Ovary (tissue), 9 donors: ENCODE results near the gene RAB27A. TPM values are rescaled to one million over a fixed set of nuclear protein-coding genes. Genes with fewer than 3 reads are reported as not detected.
A peak's percentile ranks its signal among the peaks of the same experiment; 100 is the strongest.
"Not testable (repeated sequence)": the region's sequence is repeated elsewhere in the genome, so short reads cannot be mapped to it uniquely, and the experiment has no call there.

ENCODE experiments used
- DNase-seq, 5 donors: peaks; one replicate each; pipeline ENCODE4 v3.0.0-alpha.2; 2019 to 2020
- H3K27ac ChIP-seq, 2 donors: fragments of 200-600 bp; one replicate each; pipeline versions ENCODE4 v1.5.1 to v1.8.0; 2019 to 2022
- H3K27me3 ChIP-seq: fragments of 200-600 bp; one replicate; pipeline ENCODE4 v1.8.0; 2022
- H3K36me3 ChIP-seq: fragments of 200-600 bp; sonication (generic); one replicate; pipeline ENCODE4 v1.5.1; 2019
- H3K4me1 ChIP-seq: one replicate; pipeline ENCODE4 v1.8.1; 2013; ENCODE audit warnings: mild to moderate bottlenecking, moderate library complexity; ENCODE audit not compliant: insufficient read depth
- H3K4me3 ChIP-seq: fragments of 200-600 bp; sonication (generic); one replicate; pipeline ENCODE4 v1.5.1; 2017
- H3K9me3 ChIP-seq, 2 donors: fragments of 200-600 bp in 1 of 2; sonication (generic) in 1 of 2; one replicate each; pipeline versions ENCODE4 v1.5.1 to v1.8.1; 2013 to 2019; ENCODE audit warnings: mild to moderate bottlenecking in 1 of 2, moderate library complexity in 1 of 2
- EP300 ChIP-seq: sonication (generic); formaldehyde crosslinking; IDR thresholded peaks from one replicate; pipeline ENCODE4 v1.6.1; 2017; ENCODE audit warnings: antibody characterized with exemption
- POLR2A ChIP-seq: fragments of 450-650 bp; IDR thresholded peaks from one replicate; pipeline ENCODE4 v1.6.1; 2017; ENCODE audit warnings: antibody characterized with exemption, mild to moderate bottlenecking, moderate library complexity
- WGBS, 3 donors: extraction: QIAGEN DNeasy Blood & Tissue Kit in 1 of 3; methylation state at CpG; one replicate each; pipeline versions ENCODE4 v1.1.5 to v1.1.7; 2013 to 2017; 5-methylcytosine and 5-hydroxymethylcytosine counted together
- intact Hi-C, 4 donors: fragments of 100-400 bp; cut with DNase I; formaldehyde crosslinking; loops; one replicate each; pipeline versions ENCODE4 v1.11.0 to v1.15.1; 2022 to 2023
- polyA plus RNA-seq, 2 donors: library from polyadenylated mRNA; stranded (reverse); fragments of 200-250 nt in 1 of 2; fragments of 350-450 nt in 1 of 2; fragmentation: Illumina TruSeq in 1 of 2; extraction: RNeasy Lipid Tissue Mini Kit (QIAGEN cat#74804) in 1 of 2; gene quantifications; one replicate each; pipeline ENCODE4 v1.2.3, GENCODE V29; 2013 to 2014
- total RNA-seq, 7 donors: library from RNA; depleted of rRNA in 2 of 7; stranded (reverse); fragments of >200 nt in 2 of 7; fragmentation: NEBNext Ultra II Directional in 3 of 7; extraction: Animal tissue kit (Norgen Biotek cat#: 25700) in 3 of 7; gene quantifications; one replicate each; pipeline versions ENCODE4 v1.1.0 to v1.2.4, GENCODE V29; 2016 to 2023
- TF ChIP-seq, protein P1 (sequence below), 3 donors: fragments of 450-650 bp in 2 of 3; fragments of 200-600 bp in 1 of 3; IDR thresholded peaks; one replicate each; pipeline versions ENCODE4 v1.5.1 to v1.8.0; 2016 to 2022; ENCODE audit warnings: antibody characterized with exemption in 3 of 3, mild to moderate bottlenecking in 1 of 3
- donor health status: DM: no; HTN: no; CAD: no; lungs with moderate emphysema.
- donor health status: DM: no; HTN: no; CAD: no.
- donor health status: Bipolar disorder and iron deficiency.
- donor health status: DM: yes; HTN: yes; CAD: no.
- donor health status: DM: no; HTN: no; CAD: no.
- donor health status: DM: yes; HTN: yes; CAD: no.

The RAB27A gene
- total and polyA plus RNA-seq, 9 donors = 5.8 to 38.0 (median 12.1) TPM

DNA sequence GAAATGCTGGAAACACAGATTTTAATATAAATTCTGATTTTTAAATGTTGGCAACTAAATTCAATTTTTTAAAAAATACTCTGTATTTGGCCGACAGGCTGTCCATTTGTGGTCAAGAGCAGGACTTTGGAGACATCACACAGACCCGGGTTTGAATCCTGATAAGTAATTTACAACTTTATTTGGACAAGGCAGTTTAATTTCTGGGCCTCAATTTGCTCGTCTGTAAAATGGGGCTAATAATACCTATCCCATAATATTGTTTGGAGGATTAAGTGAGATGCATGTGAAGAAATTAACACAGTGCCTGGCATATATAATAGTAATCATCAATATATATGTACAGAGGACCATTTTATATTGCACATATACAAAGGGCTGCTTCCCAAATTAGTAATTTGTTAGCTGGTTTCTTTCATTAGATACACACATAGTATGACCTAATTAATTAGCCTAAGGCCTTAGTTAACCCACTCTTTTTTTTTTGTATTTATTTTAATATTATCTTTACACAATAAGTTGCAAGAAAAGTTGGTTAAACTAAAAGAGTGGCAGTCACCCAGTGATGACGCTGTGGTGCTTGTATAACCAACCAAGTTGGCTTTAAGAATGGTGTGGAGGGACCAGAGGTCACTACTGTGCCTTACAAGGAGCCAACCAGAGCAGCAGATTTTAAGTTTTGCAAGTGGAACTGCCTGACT is 30.1 kb upstream of the RAB27A start:
- Histone ChIP-seq H3K9me3 (no peaks in the 10 kb centered on the region), H3K27me3 (no peaks in the 10 kb centered on the region), H3K4me3 (peak overlapping the region; percentile 56), H3K27ac (no peak overlapping the region), H3K4me1 (peaks cover 4% of the 10 kb centered on the region), H3K36me3 (no peaks in the 10 kb centered on the region)
- peak in 1 of 5 donors; percentile 22 for DNase-seq
- intact Hi-C loops = no loop called here
- 28 to 39% (median 31%) methylated on average over 4 of the region's 4 CpGs for WGBS, 3 donors
- no peak for TF ChIP-seq EP300
- TF ChIP-seq POLR2A = no peak
- TF ChIP-seq, protein P1, sequence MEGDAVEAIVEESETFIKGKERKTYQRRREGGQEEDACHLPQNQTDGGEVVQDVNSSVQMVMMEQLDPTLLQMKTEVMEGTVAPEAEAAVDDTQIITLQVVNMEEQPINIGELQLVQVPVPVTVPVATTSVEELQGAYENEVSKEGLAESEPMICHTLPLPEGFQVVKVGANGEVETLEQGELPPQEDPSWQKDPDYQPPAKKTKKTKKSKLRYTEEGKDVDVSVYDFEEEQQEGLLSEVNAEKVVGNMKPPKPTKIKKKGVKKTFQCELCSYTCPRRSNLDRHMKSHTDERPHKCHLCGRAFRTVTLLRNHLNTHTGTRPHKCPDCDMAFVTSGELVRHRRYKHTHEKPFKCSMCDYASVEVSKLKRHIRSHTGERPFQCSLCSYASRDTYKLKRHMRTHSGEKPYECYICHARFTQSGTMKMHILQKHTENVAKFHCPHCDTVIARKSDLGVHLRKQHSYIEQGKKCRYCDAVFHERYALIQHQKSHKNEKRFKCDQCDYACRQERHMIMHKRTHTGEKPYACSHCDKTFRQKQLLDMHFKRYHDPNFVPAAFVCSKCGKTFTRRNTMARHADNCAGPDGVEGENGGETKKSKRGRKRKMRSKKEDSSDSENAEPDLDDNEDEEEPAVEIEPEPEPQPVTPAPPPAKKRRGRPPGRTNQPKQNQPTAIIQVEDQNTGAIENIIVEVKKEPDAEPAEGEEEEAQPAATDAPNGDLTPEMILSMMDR (IDR thresholded peaks at IDR 0.05) = no peak

DNA sequence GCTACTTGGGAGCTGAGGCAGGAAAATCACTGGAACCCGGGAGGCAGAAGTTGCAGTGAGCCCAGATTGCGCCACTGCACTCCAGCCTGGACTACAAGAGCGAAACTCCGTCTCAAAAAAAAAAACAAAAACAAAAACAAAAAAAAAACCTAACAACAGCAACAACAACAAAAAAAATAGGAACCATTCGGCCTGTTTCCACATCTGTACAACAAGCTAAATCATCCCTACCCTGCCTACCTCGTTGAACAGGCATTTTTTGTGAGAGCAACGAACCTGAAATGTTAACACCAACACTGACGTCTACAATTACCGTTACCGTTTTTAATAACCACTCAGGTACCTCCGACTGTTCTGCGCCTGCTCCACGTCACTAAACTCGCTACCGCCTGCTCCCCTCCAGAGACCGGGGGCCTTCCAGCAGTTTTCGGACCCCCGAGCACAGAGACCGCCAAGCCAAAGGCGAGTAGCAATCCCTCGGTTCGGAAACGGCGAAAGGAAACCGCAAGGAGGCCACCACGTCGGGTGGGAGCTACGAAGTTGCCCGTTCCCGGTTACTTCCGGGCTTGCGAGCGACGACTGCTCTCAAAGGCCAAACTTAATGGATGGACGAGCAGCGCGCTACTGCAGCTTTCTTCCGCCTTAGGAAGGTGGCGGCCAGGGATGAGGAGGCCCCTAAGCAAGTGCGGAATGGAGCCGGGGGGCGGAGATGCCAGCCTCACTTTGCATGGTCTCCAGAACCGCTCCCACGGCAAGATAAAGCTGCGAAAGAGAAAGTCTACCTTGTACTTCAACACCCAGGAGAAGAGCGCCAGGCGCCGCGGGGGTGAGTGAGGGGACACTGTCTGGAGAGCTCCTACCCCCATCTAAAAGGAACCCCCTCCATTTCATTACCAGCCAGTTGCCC is 29.2 kb upstream of the RAB27A start, which contains the start of the genes PIGB and PIGBOS1:
TSS of gene PIGB (plus strand) at position 635 of the 907 bp plus-strand sequence. CDS start at position 664, 29 bp downstream.
TSS of gene PIGBOS1 (minus strand) at position 536 of the 907 bp plus-strand sequence. CDS start 1,331 bp downstream, outside the sequence.
- WGBS, 3 donors = 0 to 1% (median 1%) methylated on average over 49 of the region's 49 CpGs
- Histone ChIP-seq H3K4me3 (peak within 1 kb of the TSS; percentile 56), H3K4me1 (peaks cover 4% of the 10 kb centered on the region), H3K27me3 (no peaks in the 10 kb centered on the region), H3K9me3 (no peaks in the 10 kb centered on the region), H3K27ac (peak within 1 kb of the TSS; percentile 9 to 54), H3K36me3 (no peaks in the 10 kb centered on the region)
- intact Hi-C loops = no loop called here
- TF ChIP-seq POLR2A (peak; percentile 50), EP300 (no peak)
- TF ChIP-seq, protein P1 (IDR thresholded peaks at IDR 0.05) = peak in 1 of 3 donors; percentile 42
- peak; percentile 80 to 87 (median 81) for DNase-seq

DNA sequence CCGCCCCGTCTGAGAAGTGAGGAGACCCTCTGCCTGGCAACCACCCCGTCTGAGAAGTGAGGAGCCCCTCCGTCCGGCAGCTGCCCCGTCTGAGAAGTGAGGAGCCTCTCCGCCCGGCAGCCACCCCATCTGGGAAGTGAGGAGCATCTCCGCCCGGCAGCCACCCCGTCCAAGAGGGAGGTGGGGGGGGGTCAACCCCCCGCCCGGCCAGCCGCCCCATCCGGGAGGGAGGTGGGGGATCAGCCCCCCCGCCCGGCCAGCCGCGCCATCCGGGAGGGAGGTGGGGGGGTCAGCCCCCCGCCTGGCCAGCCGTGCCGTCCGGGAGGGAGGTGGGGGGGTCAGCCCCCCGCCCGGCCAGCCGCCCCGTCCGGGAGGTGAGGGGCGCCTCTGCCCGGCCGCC is 13.2 kb upstream of the RAB27A start:
- H3K4me1 ChIP-seq, DNase-seq, H3K27me3 ChIP-seq, H3K9me3 ChIP-seq, intact Hi-C loops, H3K36me3 ChIP-seq, H3K4me3 ChIP-seq, H3K27ac ChIP-seq: not testable (repeated sequence)
- 89 to 93% methylated on average over 8 to 10 of the region's 32 CpGs; no CpG with 5 or more reads in 1 of the 3 donors for WGBS, 3 donors

DNA sequence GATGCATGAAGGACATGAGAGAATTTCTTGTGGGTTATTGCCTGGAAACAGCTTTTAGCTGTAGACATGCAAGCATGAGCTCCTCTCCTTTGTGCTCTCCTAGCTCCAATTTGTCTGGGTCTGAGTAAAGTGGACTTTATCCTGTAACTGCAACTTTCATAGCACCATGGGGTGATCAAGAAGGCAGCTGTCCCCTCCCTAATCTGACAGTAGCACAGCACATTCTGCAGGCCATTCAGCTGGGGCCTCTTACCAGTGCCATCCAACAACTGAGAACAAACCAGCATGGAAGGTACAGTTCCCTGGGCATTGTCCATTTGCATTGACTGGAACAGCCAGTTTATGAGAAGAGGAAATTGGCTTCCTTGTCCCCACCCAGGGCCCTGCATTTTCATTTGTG is 7.7 kb upstream of the RAB27A start:
- Histone ChIP-seq H3K27ac (no peak overlapping the region), H3K4me3 (no peak overlapping the region), H3K4me1 (no peaks in the 10 kb centered on the region), H3K27me3 (no peaks in the 10 kb centered on the region), H3K36me3 (no peaks in the 10 kb centered on the region), H3K9me3 (no peaks in the 10 kb centered on the region)
- no peak for TF ChIP-seq EP300
- DNase-seq = no peak
- intact Hi-C loops = no loop called here

DNA sequence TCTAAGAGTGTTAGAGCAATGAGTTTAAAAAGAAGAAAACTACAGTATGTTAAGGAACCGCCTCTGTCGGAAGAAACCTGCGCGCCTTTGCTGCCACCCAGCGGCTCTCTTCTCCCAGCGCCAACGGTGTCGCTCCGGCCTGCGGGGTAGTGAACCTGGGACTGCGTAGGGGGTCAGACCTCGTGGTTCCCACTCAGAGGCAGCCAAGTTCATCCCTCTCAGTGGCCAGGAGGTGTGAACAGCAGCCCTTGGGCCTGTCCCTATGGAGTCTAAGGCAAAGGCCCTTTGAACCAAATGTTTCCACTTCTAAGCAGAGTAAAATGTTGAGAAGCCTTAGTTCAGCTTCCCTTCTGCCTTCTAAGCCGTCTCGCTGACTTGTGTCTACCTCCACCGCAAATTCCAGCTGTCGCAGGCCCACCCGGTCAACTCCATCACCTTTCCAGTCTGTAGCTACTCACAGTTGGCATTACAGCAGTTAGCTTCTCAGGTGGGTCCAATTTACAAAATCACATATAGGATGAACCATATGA is 980 bp upstream of the RAB27A start:
- H3K27ac ChIP-seq = peak overlapping the region; percentile 42 to 80
- H3K27me3 ChIP-seq = no peaks in the 10 kb centered on the region
- H3K9me3 ChIP-seq = no peaks in the 10 kb centered on the region
- DNase-seq = peak; percentile 80 to 90 (median 85)
- H3K4me1 ChIP-seq = peaks cover 3% of the 10 kb centered on the region
- 8 to 16% (median 11%) methylated on average over 17 of the region's 17 CpGs for WGBS, 3 donors
- peak overlapping the region; percentile 86 for H3K4me3 ChIP-seq
- no peaks in the 10 kb centered on the region for H3K36me3 ChIP-seq
- no peak for TF ChIP-seq EP300
- TF ChIP-seq POLR2A = no peak
- TF ChIP-seq, protein P1 (IDR thresholded peaks at IDR 0.05) = peak; percentile 64 to 69 (median 68)
- intact Hi-C loops = loop anchor here in 2 of 4 donors (2.0 to 5.0 kb wide), 2 partner anchors 68 to 74 kb away; no protein-coding TSS in a partner anchor
